K562 (cell line): Measurements from ENCODE around the gene TRAF3IP3. TPM values are rescaled to one million over a fixed set of nuclear protein-coding genes. Genes with fewer than 3 reads are reported as not detected.

Source experiments
- ARID1B ChIP-seq: fragments of 450-650 bp; IDR thresholded peaks from 2 replicates; pipeline ENCODE4 v1.6.1; 2016; ENCODE audit warnings: antibody characterized with exemption, mild to moderate bottlenecking, inconsistent platforms
- BACH1 ChIP-seq: fragments of 200-800 bp; sonication (Bioruptor generic); IDR thresholded peaks from 2 replicates; pipeline ENCODE4 v1.6.1; 2016; ENCODE audit warnings: missing genetic modification characterization, missing compliant biosample characterization
- ELK3 ChIP-seq: fragments of 450-650 bp; formaldehyde crosslinking; IDR thresholded peaks from 2 replicates; pipeline ENCODE4 v1.4.0; 2020; ENCODE audit warnings: mild to moderate bottlenecking
- FUS ChIP-seq: fragments of 200-400 bp; formaldehyde crosslinking; optimal IDR thresholded peaks from 2 replicates; pipeline ENCODE3; 2017; ENCODE audit warnings: low read depth, low read length
- ILF3 ChIP-seq: fragments of 450-650 bp; IDR thresholded peaks from 2 replicates; pipeline ENCODE4 v1.6.1; 2018; ENCODE audit warnings: antibody characterized with exemption, mild to moderate bottlenecking, moderate library complexity, borderline replicate concordance
- JUNB ChIP-seq: fragments of 450-650 bp; formaldehyde crosslinking; conservative IDR thresholded peaks from 2 replicates; pipeline ENCODE4 v1.4.0; 2020; ENCODE audit warnings: mild to moderate bottlenecking
- NCOA1 ChIP-seq: fragments of 450-650 bp; IDR thresholded peaks from 2 replicates; pipeline ENCODE4 v1.6.1; 2016; ENCODE audit warnings: low read depth
- NFIX ChIP-seq: fragments of 250-450 bp; sonication (Bioruptor Pico); IDR thresholded peaks from 2 replicates; pipeline ENCODE4 v1.4.0; 2020; ENCODE audit warnings: low read depth, mild to moderate bottlenecking, moderate library complexity
- RBFOX2 ChIP-seq: fragments of 200-400 bp; formaldehyde crosslinking; IDR thresholded peaks from 2 replicates; pipeline ENCODE4 v1.6.1; 2017; ENCODE audit warnings: low read depth, mild to moderate bottlenecking, low read length, moderate library complexity
- SRSF3 ChIP-seq: fragments of 200-400 bp; formaldehyde crosslinking; IDR thresholded peaks from 2 replicates; pipeline ENCODE4 v1.6.1; 2016; ENCODE audit warnings: mild to moderate bottlenecking, low read length, moderate library complexity; ENCODE audit not compliant: insufficient read depth
- SUPT5H ChIP-seq: fragments of 450-650 bp; IDR thresholded peaks from 2 replicates; pipeline ENCODE4 v1.6.1; 2016
- ZBTB26 ChIP-seq: fragments of 450-650 bp; formaldehyde crosslinking; IDR thresholded peaks from 2 replicates; pipeline ENCODE4 v1.4.0; 2022; ENCODE audit warnings: missing genetic modification characterization
- ZFX ChIP-seq: sonication (generic); formaldehyde crosslinking; IDR thresholded peaks from 2 replicates; pipeline ENCODE4 v1.8.0; 2022; ENCODE audit warnings: mild to moderate bottlenecking, missing genetic modification reagents, moderate library complexity
- ZNF143 ChIP-seq: sonication (generic); formaldehyde crosslinking; IDR thresholded peaks from 2 replicates; pipeline ENCODE4 v1.9.0; 2022; ENCODE audit warnings: mild to moderate bottlenecking, missing genetic modification reagents
- ZNF23 ChIP-seq: fragments of 250-450 bp; sonication (Bioruptor Pico); IDR thresholded peaks from 2 replicates; pipeline ENCODE4 v1.4.0; 2020; ENCODE audit warnings: mild to moderate bottlenecking
- ZNF282 ChIP-seq: sonication (generic); formaldehyde crosslinking; IDR thresholded peaks from 2 replicates; pipeline ENCODE4 v1.8.1; 2023; ENCODE audit warnings: missing genetic modification reagents
- ZNF778 ChIP-seq: fragments of 450-650 bp; formaldehyde crosslinking; IDR thresholded peaks from 2 replicates; pipeline ENCODE4 v1.4.0; 2020; ENCODE audit warnings: mild to moderate bottlenecking, moderate library complexity
- polyA plus RNA-seq, 8 experiments: library from polyadenylated mRNA; depleted of rRNA in 4 of 8; stranded (reverse) in 5 of 8; unstranded in 3 of 8; fragments of >200 nt; fragmentation: Nextera tagmentation in 2 of 8; fragmentation: Illumina TruSeq in 1 of 8; extraction: Ambion mirVana in 2 of 8; extraction: Trizol in 1 of 8; gene quantifications; 2 replicates each; pipeline versions ENCODE4 v1.2.1 to v1.2.3, GENCODE V29; 2011 to 2014; ENCODE audit warnings: inconsistent platforms in 1 of 8, missing spikeins in 1 of 8
- total RNA-seq, 7 experiments: library from RNA; depleted of rRNA in 6 of 7; stranded (reverse); fragments of >200 nt in 6 of 7; fragmentation: Illumina TruSeq in 2 of 7; extraction: Trizol in 2 of 7; gene quantifications; 2 replicates each; pipeline versions ENCODE4 v1.2.1 to v1.2.3, GENCODE V29; 2011 to 2021; ENCODE audit warnings: low replicate concordance in 1 of 7
- TF ChIP-seq, protein P1 (sequence below): fragments of 250-450 bp; sonication (Bioruptor Pico); IDR thresholded peaks from 2 replicates; pipeline ENCODE4 v1.5.0; 2021; ENCODE audit warnings: mild to moderate bottlenecking, moderate library complexity
- TF ChIP-seq, protein P2 (sequence below): sonication (generic); formaldehyde crosslinking; IDR thresholded peaks from 2 replicates; pipeline ENCODE4 v1.8.1; 2023; ENCODE audit warnings: mild to moderate bottlenecking, missing genetic modification reagents
- TF ChIP-seq, protein P3 (sequence below): sonication (generic); formaldehyde crosslinking; IDR thresholded peaks from 2 replicates; pipeline ENCODE4 v1.8.0; 2022; ENCODE audit warnings: mild to moderate bottlenecking, missing genetic modification reagents

TRAF3IP3 gene
- total and polyA plus RNA-seq, 9 of the 15 experiments (the other 6 are each of a cell fraction or from before 2014, with no cell fraction given) = 0.06 to 1.1 (median 0.31) TPM

DNA sequence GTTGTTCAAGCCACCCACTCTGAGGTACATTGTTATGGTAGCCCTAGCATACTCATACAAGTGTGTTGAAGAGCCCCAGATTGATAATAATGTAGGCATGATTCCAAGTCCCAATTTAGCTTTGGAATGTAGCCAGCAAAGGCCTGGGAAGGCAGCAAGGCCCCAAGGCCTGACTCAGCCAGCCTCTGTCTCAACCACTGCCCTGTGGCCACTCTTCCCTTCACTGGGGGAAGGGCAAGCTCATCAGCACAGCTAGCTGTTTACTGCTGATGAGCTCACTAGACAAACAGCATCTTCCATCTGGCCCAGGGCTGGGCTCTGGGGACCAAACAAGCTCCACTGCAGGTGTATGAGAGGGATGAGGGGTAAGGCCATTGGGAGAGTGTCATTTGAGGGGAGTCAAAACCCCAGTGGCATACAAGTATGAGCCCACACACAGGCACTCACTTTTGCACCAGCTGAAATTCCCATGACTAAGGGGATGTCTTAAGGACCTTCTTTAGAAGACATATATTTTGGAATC is 52.3 kb downstream of the TRAF3IP3 start (continued):
- no peak for TF ChIP-seq ZNF143 (CRISPR knock-in tag)
- no peak for TF ChIP-seq ZNF778 (CRISPR knock-in tag)
- peak; percentile 42; the same call in 1 of the 2 replicates for TF ChIP-seq NFIX
- TF ChIP-seq NCOA1 = no peak
- no peak; the same call in 1 of the 2 replicates for TF ChIP-seq JUNB (CRISPR knock-in tag)
- TF ChIP-seq ELK3 (CRISPR knock-in tag) = no peak
- TF ChIP-seq, protein P1, sequence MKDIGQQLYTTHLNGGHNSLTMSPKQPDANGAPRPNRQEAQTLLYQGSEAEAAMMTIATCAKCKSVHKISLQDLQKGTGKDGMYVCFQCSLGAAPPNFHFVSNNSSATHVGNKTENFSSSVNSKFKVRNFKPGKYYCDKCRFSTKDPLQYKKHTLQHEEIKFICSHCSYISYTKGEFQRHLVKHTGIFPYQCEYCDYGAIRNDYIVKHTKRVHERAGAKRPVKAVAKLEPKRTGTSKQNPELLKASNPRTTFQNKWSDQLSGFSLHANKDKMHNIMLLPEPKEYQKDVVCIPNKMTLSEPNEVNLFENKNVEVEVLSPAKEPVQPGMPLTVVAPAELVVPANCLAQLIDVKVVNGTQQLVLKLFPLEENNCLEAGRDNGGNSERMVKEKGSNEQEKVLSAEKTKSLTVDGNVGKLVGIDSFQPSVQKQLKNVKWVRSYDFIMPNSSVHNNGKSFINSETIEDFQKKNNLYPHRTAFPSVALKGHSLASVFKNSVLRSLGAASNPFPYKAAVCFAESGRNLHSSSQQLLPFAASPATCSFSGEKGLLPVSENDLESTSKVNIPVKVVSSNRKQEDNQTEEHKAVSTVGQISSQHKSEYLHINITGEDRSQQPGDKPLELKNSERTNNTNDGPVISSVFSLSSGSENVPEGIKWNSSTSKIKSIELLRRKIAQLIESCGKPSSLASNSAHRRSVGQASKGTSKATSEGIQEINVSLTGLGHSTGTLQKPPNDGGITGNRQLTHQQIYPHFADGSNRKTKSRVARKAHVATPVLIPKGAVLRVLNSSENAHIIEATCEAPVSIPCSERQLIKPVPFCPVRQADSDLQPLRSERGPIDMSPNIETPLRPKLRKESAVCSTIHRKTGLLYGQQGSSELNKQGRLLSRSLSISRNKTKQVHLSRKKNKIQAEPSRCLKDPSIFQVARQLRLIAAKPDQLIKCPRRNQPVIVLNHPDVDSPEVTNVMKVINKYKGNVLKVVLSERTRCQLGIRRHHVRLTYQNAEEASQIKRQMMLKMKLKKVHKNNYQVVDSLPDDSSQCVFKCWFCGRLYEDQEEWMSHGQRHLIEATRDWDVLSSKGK = no peak
- TF ChIP-seq ARID1B = peak; percentile 69
- no peak for TF ChIP-seq SUPT5H
- peak; percentile 34; the same call in 1 of the 2 replicates for TF ChIP-seq BACH1
- TF ChIP-seq ZNF282 = no peak
- TF ChIP-seq, protein P2, sequence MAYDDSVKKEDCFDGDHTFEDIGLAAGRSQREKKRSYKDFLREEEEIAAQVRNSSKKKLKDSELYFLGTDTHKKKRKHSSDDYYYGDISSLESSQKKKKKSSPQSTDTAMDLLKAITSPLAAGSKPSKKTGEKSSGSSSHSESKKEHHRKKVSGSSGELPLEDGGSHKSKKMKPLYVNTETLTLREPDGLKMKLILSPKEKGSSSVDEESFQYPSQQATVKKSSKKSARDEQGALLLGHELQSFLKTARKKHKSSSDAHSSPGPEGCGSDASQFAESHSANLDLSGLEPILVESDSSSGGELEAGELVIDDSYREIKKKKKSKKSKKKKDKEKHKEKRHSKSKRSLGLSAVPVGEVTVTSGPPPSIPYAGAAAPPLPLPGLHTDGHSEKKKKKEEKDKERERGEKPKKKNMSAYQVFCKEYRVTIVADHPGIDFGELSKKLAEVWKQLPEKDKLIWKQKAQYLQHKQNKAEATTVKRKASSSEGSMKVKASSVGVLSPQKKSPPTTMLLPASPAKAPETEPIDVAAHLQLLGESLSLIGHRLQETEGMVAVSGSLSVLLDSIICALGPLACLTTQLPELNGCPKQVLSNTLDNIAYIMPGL (CRISPR knock-in tag) = no peak
- no peak for TF ChIP-seq SRSF3
- no peak for TF ChIP-seq ZBTB26 (CRISPR knock-in tag)
- no peak for TF ChIP-seq FUS
- no peak for TF ChIP-seq RBFOX2
- no peak for TF ChIP-seq ZNF23 (CRISPR knock-in tag)
- no peak for TF ChIP-seq ILF3
- TF ChIP-seq, protein P3, sequence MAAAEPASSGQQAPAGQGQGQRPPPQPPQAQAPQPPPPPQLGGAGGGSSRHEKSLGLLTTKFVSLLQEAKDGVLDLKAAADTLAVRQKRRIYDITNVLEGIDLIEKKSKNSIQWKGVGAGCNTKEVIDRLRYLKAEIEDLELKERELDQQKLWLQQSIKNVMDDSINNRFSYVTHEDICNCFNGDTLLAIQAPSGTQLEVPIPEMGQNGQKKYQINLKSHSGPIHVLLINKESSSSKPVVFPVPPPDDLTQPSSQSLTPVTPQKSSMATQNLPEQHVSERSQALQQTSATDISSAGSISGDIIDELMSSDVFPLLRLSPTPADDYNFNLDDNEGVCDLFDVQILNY (CRISPR knock-in tag) = no peak
- peak; percentile 81 for TF ChIP-seq ZFX
